GM23338 (cell line): Measurements from ENCODE around the gene UNC5C. TPM values are rescaled to one million over a fixed set of nuclear protein-coding genes. Genes with fewer than 3 reads are reported as not detected.

Source experiments
- ATAC-seq: fragments of 200-7000 bp; cut with Tn5 transposase; 3 replicates; pipeline ENCODE4 v1.9.1; 2020
- DNase-seq: peaks from one replicate; pipeline ENCODE4 v3.0.0-alpha.2; 2015; ENCODE audit warnings: low spot score
- H2AFZ ChIP-seq: fragments of 200-600 bp; sonication (generic); 2 replicates; pipeline ENCODE4 v1.8.0; 2016; ENCODE audit warnings: antibody characterized with exemption, mild to moderate bottlenecking, moderate library complexity
- H3F3A ChIP-seq: fragments of 200-600 bp; sonication (generic); replicated peaks from 2 replicates; pipeline ENCODE4 v1.8.0; 2017; ENCODE audit warnings: antibody characterized with exemption, mixed run types, low read depth
- H3K27ac ChIP-seq: fragments of 200-600 bp; sonication (generic); 2 replicates; pipeline ENCODE4 v1.6.1; 2016; ENCODE audit warnings: low read depth
- H3K27me3 ChIP-seq: fragments of 200-600 bp; sonication (generic); 2 replicates; pipeline ENCODE4 v1.8.0; 2016; ENCODE audit warnings: mild to moderate bottlenecking, mixed run types, moderate library complexity; ENCODE audit not compliant: insufficient read depth
- H3K36me3 ChIP-seq: fragments of 200-600 bp; sonication (generic); 2 replicates; pipeline ENCODE4 v1.8.0; 2016; ENCODE audit warnings: mild to moderate bottlenecking; ENCODE audit not compliant: insufficient read depth
- H3K4me1 ChIP-seq: fragments of 200-600 bp; sonication (generic); 2 replicates; pipeline ENCODE4 v1.8.0; 2016; ENCODE audit warnings: mild to moderate bottlenecking, moderate library complexity; ENCODE audit not compliant: insufficient read depth
- H3K4me2 ChIP-seq: fragments of 200-600 bp; sonication (generic); 2 replicates; pipeline ENCODE4 v1.7.1; 2017; ENCODE audit warnings: mixed run types
- H3K4me3 ChIP-seq: fragments of 200-600 bp; sonication (generic); 2 replicates; pipeline ENCODE4 v1.6.1; 2016; ENCODE audit warnings: mixed run types
- H3K79me2 ChIP-seq: fragments of 200-600 bp; sonication (generic); replicated peaks from 2 replicates; pipeline ENCODE4 v1.8.0; 2017; ENCODE audit warnings: mild to moderate bottlenecking; ENCODE audit not compliant: insufficient read depth
- H3K9me2 ChIP-seq: fragments of 200-600 bp; sonication (generic); 2 replicates; pipeline ENCODE4 v1.8.0; 2017; ENCODE audit not compliant: insufficient read depth
- H4K20me1 ChIP-seq: fragments of 200-600 bp; sonication (generic); replicated peaks from 2 replicates; pipeline ENCODE4 v1.8.0; 2017; ENCODE audit warnings: mild to moderate bottlenecking; ENCODE audit not compliant: insufficient read depth
- H3K27ac Mint-ChIP-seq: 2 replicates; pipeline ENCODE4 v1.8.0; 2020; ENCODE audit warnings: inconsistent platforms, mild to moderate bottlenecking, moderate library complexity, mixed read lengths
- H3K27me3 Mint-ChIP-seq: 3 replicates; pipeline ENCODE4 v1.8.0; 2022; ENCODE audit warnings: low read depth, mild to moderate bottlenecking, moderate library complexity, mixed read lengths, inconsistent platforms; ENCODE audit not compliant: insufficient read depth, poor library complexity
- H3K36me3 Mint-ChIP-seq: 3 replicates; pipeline ENCODE4 v1.8.0; 2021; ENCODE audit warnings: low read depth, mild to moderate bottlenecking, inconsistent platforms, moderate library complexity, mixed read lengths
- H3K4me1 Mint-ChIP-seq: 3 replicates; pipeline ENCODE4 v1.8.0; 2020; ENCODE audit warnings: mild to moderate bottlenecking, inconsistent platforms, mixed read lengths
- H3K4me3 Mint-ChIP-seq: 3 replicates; pipeline ENCODE4 v1.8.0; 2021; ENCODE audit warnings: moderate library complexity, mild to moderate bottlenecking, inconsistent platforms, mixed read lengths
- H3K9me3 Mint-ChIP-seq: 3 replicates; pipeline ENCODE4 v1.8.0; 2020; ENCODE audit warnings: moderate library complexity, mild to moderate bottlenecking, inconsistent platforms, mixed read lengths
- CREB1 ChIP-seq: fragments of 250-450 bp; sonication (Bioruptor Pico); IDR thresholded peaks from 2 replicates; pipeline ENCODE4 v1.5.0; 2020; ENCODE audit warnings: low read depth, mild to moderate bottlenecking, moderate library complexity
- CTCF ChIP-seq, 2 experiments: fragments of 200-600 bp in 1 of 2; sonication (generic) in 1 of 2; conservative IDR thresholded peaks; 2 replicates each; pipeline versions ENCODE4 v1.5.1 to v1.6.1; 2016 to 2017; ENCODE audit warnings: antibody characterized with exemption in 2 of 2, low read depth in 2 of 2, mild to moderate bottlenecking in 2 of 2, moderate library complexity in 1 of 2
- EZH2 ChIP-seq: fragments of 200-600 bp; sonication (generic); IDR thresholded peaks from one replicate; pipeline ENCODE4 v1.8.0; 2017; ENCODE audit warnings: antibody characterized with exemption, mild to moderate bottlenecking, low read depth; ENCODE audit not compliant: unreplicated experiment
- EZH2phosphoT487 ChIP-seq: fragments of 200-600 bp; sonication (generic); IDR thresholded peaks from one replicate; pipeline ENCODE4 v1.8.1; 2018; ENCODE audit warnings: antibody characterized with exemption; ENCODE audit not compliant: unreplicated experiment
- JUNB ChIP-seq: IDR thresholded peaks from one replicate; pipeline ENCODE4 v1.6.1; 2016; ENCODE audit warnings: antibody characterized with exemption; ENCODE audit not compliant: unreplicated experiment
- NANOG ChIP-seq: IDR thresholded peaks from 2 replicates; pipeline ENCODE4 v1.6.1; 2016; ENCODE audit warnings: antibody characterized with exemption, borderline replicate concordance
- POLR2AphosphoS5 ChIP-seq: IDR thresholded peaks from 2 replicates; pipeline ENCODE4 v1.6.1; 2016; ENCODE audit warnings: antibody characterized with exemption, low read depth
- REST ChIP-seq: IDR thresholded peaks from one replicate; pipeline ENCODE4 v1.6.1; 2018; ENCODE audit warnings: antibody characterized with exemption; ENCODE audit not compliant: unreplicated experiment
- STAT1 ChIP-seq: IDR thresholded peaks from one replicate; pipeline ENCODE4 v1.6.1; 2016; ENCODE audit warnings: antibody characterized with exemption; ENCODE audit not compliant: unreplicated experiment
- ZNF114 ChIP-seq: fragments of 250-450 bp; sonication (Bioruptor Pico); IDR thresholded peaks from 2 replicates; pipeline ENCODE4 v1.5.0; 2020; ENCODE audit warnings: mild to moderate bottlenecking, moderate library complexity
- ZNF331 ChIP-seq: fragments of 250-450 bp; sonication (Bioruptor Pico); IDR thresholded peaks from 2 replicates; pipeline ENCODE4 v1.5.0; 2020; ENCODE audit warnings: low read depth, mild to moderate bottlenecking, moderate library complexity
- polyA plus RNA-seq: library from polyadenylated mRNA; unstranded; fragments of >200 nt; fragmentation: Nextera tagmentation; extraction: Ambion mirVana; gene quantifications from 2 replicates; pipeline ENCODE4 v1.2.1, GENCODE V29; 2016
- total RNA-seq: library from RNA; depleted of rRNA; stranded (reverse); fragments of >200 nt; shearing (Covaris generic); gene quantifications from 2 replicates; pipeline ENCODE4 v1.2.3, GENCODE V29; 2014
- TF ChIP-seq, protein P1 (sequence below): IDR thresholded peaks from 2 replicates; pipeline ENCODE4 v1.6.1; 2016; ENCODE audit warnings: antibody characterized with exemption
- TF ChIP-seq, protein P2 (sequence below): fragments of 250-450 bp; sonication (Bioruptor Pico); IDR thresholded peaks from 2 replicates; pipeline ENCODE4 v1.5.0; 2020; ENCODE audit warnings: mild to moderate bottlenecking, moderate library complexity

Gene UNC5C
- total and polyA plus RNA-seq, 2 experiments from 2014 or later = 0.08 to 0.21 TPM

GRCh38 chr4:95571577-95571976 is 22.8 kb upstream of the UNC5C start:
- Histone ChIP-seq H3K9me2 (no peaks in the 10 kb centered on the region), H3K4me3 (no peak overlapping the region), H3F3A (no peaks in the 10 kb centered on the region), H3K36me3 (no peaks in the 10 kb centered on the region), H3K27me3 (no peaks in the 10 kb centered on the region), H3K79me2 (no peaks in the 10 kb centered on the region), H3K27ac (no peak overlapping the region), H3K4me2 (no peak overlapping the region), H3K4me1 (peaks cover 7% of the 10 kb centered on the region; the same call in 1 of the 2 replicates), H4K20me1 (no peaks in the 10 kb centered on the region), H2AFZ (no peak overlapping the region)
- Mint-ChIP-seq H3K4me3 (no peak overlapping the region), H3K27me3 (no peaks in the 10 kb centered on the region), H3K9me3 (peaks cover 12% of the 10 kb centered on the region), H3K4me1 (peaks cover 2% of the 10 kb centered on the region; the same call in 1 of the 3 replicates), H3K27ac (no peak overlapping the region), H3K36me3 (peaks cover 11% of the 10 kb centered on the region; the same call in 2 of the 3 replicates)
- no peak for DNase-seq
- TF ChIP-seq EZH2 (no peak), ZNF114 (no peak), CREB1 (CRISPR knock-in tag) (no peak), EZH2phosphoT487 (no peak), CTCF (conservative IDR thresholded peaks at IDR 0.05; ENCODE audit: low read depth in 2 of 2) (no peak), POLR2AphosphoS5 (no peak), REST (no peak), NANOG (no peak), JUNB (no peak), STAT1 (no peak), ZNF331 (CRISPR knock-in tag) (no peak)
- TF ChIP-seq, protein P1, sequence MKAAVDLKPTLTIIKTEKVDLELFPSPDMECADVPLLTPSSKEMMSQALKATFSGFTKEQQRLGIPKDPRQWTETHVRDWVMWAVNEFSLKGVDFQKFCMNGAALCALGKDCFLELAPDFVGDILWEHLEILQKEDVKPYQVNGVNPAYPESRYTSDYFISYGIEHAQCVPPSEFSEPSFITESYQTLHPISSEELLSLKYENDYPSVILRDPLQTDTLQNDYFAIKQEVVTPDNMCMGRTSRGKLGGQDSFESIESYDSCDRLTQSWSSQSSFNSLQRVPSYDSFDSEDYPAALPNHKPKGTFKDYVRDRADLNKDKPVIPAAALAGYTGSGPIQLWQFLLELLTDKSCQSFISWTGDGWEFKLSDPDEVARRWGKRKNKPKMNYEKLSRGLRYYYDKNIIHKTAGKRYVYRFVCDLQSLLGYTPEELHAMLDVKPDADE = no peak
- TF ChIP-seq, protein P2, sequence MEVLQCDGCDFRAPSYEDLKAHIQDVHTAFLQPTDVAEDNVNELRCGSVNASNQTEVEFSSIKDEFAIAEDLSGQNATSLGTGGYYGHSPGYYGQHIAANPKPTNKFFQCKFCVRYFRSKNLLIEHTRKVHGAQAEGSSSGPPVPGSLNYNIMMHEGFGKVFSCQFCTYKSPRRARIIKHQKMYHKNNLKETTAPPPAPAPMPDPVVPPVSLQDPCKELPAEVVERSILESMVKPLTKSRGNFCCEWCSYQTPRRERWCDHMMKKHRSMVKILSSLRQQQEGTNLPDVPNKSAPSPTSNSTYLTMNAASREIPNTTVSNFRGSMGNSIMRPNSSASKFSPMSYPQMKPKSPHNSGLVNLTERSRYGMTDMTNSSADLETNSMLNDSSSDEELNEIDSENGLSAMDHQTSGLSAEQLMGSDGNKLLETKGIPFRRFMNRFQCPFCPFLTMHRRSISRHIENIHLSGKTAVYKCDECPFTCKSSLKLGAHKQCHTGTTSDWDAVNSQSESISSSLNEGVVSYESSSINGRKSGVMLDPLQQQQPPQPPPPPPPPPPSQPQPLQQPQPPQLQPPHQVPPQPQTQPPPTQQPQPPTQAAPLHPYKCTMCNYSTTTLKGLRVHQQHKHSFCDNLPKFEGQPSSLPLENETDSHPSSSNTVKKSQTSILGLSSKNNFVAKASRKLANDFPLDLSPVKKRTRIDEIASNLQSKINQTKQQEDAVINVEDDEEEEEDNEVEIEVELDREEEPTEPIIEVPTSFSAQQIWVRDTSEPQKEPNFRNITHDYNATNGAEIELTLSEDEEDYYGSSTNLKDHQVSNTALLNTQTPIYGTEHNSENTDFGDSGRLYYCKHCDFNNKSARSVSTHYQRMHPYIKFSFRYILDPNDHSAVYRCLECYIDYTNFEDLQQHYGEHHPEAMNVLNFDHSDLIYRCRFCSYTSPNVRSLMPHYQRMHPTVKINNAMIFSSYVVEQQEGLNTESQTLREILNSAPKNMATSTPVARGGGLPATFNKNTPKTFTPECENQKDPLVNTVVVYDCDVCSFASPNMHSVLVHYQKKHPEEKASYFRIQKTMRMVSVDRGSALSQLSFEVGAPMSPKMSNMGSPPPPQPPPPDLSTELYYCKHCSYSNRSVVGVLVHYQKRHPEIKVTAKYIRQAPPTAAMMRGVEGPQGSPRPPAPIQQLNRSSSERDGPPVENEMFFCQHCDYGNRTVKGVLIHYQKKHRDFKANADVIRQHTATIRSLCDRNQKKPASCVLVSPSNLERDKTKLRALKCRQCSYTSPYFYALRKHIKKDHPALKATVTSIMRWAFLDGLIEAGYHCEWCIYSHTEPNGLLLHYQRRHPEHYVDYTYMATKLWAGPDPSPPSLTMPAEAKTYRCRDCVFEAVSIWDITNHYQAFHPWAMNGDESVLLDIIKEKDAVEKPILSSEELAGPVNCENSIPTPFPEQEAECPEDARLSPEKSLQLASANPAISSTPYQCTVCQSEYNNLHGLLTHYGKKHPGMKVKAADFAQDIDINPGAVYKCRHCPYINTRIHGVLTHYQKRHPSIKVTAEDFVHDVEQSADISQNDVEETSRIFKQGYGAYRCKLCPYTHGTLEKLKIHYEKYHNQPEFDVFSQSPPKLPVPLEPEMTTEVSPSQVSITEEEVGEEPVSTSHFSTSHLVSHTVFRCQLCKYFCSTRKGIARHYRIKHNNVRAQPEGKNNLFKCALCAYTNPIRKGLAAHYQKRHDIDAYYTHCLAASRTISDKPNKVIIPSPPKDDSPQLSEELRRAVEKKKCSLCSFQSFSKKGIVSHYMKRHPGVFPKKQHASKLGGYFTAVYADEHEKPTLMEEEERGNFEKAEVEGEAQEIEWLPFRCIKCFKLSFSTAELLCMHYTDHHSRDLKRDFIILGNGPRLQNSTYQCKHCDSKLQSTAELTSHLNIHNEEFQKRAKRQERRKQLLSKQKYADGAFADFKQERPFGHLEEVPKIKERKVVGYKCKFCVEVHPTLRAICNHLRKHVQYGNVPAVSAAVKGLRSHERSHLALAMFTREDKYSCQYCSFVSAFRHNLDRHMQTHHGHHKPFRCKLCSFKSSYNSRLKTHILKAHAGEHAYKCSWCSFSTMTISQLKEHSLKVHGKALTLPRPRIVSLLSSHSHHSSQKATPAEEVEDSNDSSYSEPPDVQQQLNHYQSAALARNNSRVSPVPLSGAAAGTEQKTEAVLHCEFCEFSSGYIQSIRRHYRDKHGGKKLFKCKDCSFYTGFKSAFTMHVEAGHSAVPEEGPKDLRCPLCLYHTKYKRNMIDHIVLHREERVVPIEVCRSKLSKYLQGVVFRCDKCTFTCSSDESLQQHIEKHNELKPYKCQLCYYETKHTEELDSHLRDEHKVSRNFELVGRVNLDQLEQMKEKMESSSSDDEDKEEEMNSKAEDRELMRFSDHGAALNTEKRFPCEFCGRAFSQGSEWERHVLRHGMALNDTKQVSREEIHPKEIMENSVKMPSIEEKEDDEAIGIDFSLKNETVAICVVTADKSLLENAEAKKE = no peak
- ATAC-seq = no peak
